Activated CD8-positive, alpha-beta memory T cell treated with anti-CD3 and anti-CD28 coated beads for 36 hours (primary cell): Measurements from ENCODE around the gene LPAR3. TPM values are rescaled to one million over a fixed set of nuclear protein-coding genes. Genes with fewer than 3 reads are reported as not detected.

ENCODE experiments used
- CTCF ChIA-PET: fragments of 350-600 bp; sonication (Branson Sonifier 250); formaldehyde crosslinking; loops from one replicate; lab custom pipeline; 2021; ENCODE audit warnings: antibody characterized with exemption; lab: Charles Lee
- POLR2A ChIA-PET: fragments of 350-600 bp; sonication (Branson Sonifier 250); formaldehyde crosslinking; loops from one replicate; lab custom pipeline; 2021; ENCODE audit warnings: antibody characterized with exemption; lab: Charles Lee
- total RNA-seq, 2 experiments: library from RNA; stranded (reverse); gene quantifications; one replicate each; pipeline ENCODE4 v1.2.3, GENCODE V29; 2021

Gene LPAR3
- total RNA-seq, 2 experiments from 2014 or later = 0.84 to 0.92 TPM

GRCh38 chr1:84862810-84863251, 30.2 kb downstream of the LPAR3 start:
- ChIA-PET POLR2A (no interaction called here), CTCF (no interaction called here)

GRCh38 chr1:84861988-84862644, 30.9 kb downstream of the LPAR3 start:
- ChIA-PET POLR2A (no interaction called here), CTCF (interaction anchor here (1.5 kb wide), 1 partner anchor 138 kb away, joined by 4 read pairs; no protein-coding TSS in a partner anchor)

GRCh38 chr1:84861516-84861915, 31.5 kb downstream of the LPAR3 start:
- POLR2A ChIA-PET = no interaction called here

GRCh38 chr1:84859866-84860265, 33.1 kb downstream of the LPAR3 start:
- ChIA-PET POLR2A (no interaction called here), CTCF (no interaction called here)

More at GRCh38 chr1:84861516-84861915, 31.5 kb downstream of the LPAR3 start:
- CTCF ChIA-PET = interaction anchor here (1.5 kb wide), 1 partner anchor 137 kb away, joined by 4 read pairs; no protein-coding TSS in a partner anchor

- POLR2A ChIA-PET = no interaction called here
- CTCF ChIA-PET = no interaction called here
Measured at GRCh38 chr1:84857906-84858305, 35.1 kb downstream of the LPAR3 start.

GRCh38 chr1:84856726-84857270, 36.2 kb downstream of the LPAR3 start:
- POLR2A ChIA-PET = no interaction called here
- CTCF ChIA-PET = no interaction called here

GRCh38 chr1:84855691-84856630, 37.0 kb downstream of the LPAR3 start:
- ChIA-PET POLR2A (no interaction called here), CTCF (interaction anchor here (1.3 kb wide), 1 partner anchor 18 kb away, joined by 3 read pairs; no protein-coding TSS in a partner anchor)

GRCh38 chr1:84855168-84855567, 37.8 kb downstream of the LPAR3 start:
- ChIA-PET POLR2A (no interaction called here), CTCF (interaction anchor here (1.3 kb wide), 1 partner anchor 19 kb away, joined by 3 read pairs; no protein-coding TSS in a partner anchor)

- ChIA-PET CTCF (interaction anchor here (0.6 kb wide), 1 partner anchor 546 kb away, joined by 4 read pairs; no protein-coding TSS in a partner anchor), POLR2A (no interaction called here)
Measured at GRCh38 chr1:84853741-84854721, 39.0 kb downstream of the LPAR3 start.

- CTCF ChIA-PET = no interaction called here
- POLR2A ChIA-PET = no interaction called here
Measured at GRCh38 chr1:84851839-84852238, 41.2 kb downstream of the LPAR3 start.

- CTCF ChIA-PET = no interaction called here
Measured at GRCh38 chr1:84849357-84849975, 43.5 kb downstream of the LPAR3 start.

GRCh38 chr1:84847253-84848250, 45.5 kb downstream of the LPAR3 start:
- POLR2A ChIA-PET = no interaction called here
- CTCF ChIA-PET = no interaction called here

More at GRCh38 chr1:84849357-84849975, 43.5 kb downstream of the LPAR3 start:
- POLR2A ChIA-PET = no interaction called here

- CTCF ChIA-PET = no interaction called here
- POLR2A ChIA-PET = no interaction called here
Measured at GRCh38 chr1:84846387-84846786, 46.6 kb downstream of the LPAR3 start.

GRCh38 chr1:84845357-84845756, 47.6 kb downstream of the LPAR3 start:
- CTCF ChIA-PET = no interaction called here
- POLR2A ChIA-PET = no interaction called here

- POLR2A ChIA-PET = no interaction called here
- CTCF ChIA-PET = no interaction called here
Measured at GRCh38 chr1:84844094-84844493, 48.9 kb downstream of the LPAR3 start.

- POLR2A ChIA-PET = no interaction called here
Measured at GRCh38 chr1:84842748-84843231, 50.2 kb downstream of the LPAR3 start.

GRCh38 chr1:84841971-84842370, 51.0 kb downstream of the LPAR3 start:
- CTCF ChIA-PET = interaction anchor here (0.6 kb wide), 1 partner anchor 17 kb away, joined by 3 read pairs; no protein-coding TSS in a partner anchor

More at GRCh38 chr1:84842748-84843231, 50.2 kb downstream of the LPAR3 start:
- CTCF ChIA-PET = no interaction called here

More at GRCh38 chr1:84841971-84842370, 51.0 kb downstream of the LPAR3 start:
- POLR2A ChIA-PET = no interaction called here
